HG02623 (cell line): ENCODE measurements around the gene LRIG1.

Experiments used
- ATAC-seq: cut with Tn5 transposase; IDR thresholded peaks from one replicate; pipeline ENCODE4 v1.9.1; 2021; ENCODE audit warnings: moderate library complexity; ENCODE audit not compliant: unreplicated experiment

Gene LRIG1

GRCh38 chr3:66363148-66363547 is 137.7 kb downstream of the LRIG1 start:
- no peak for ATAC-seq

- no peak for ATAC-seq
These were observed 138.3 kb downstream of the LRIG1 start for GRCh38 chr3:66362541-66362941.

- no peak for ATAC-seq
These were observed 139.5 kb downstream of the LRIG1 start for GRCh38 chr3:66361356-66361755.

DNA sequence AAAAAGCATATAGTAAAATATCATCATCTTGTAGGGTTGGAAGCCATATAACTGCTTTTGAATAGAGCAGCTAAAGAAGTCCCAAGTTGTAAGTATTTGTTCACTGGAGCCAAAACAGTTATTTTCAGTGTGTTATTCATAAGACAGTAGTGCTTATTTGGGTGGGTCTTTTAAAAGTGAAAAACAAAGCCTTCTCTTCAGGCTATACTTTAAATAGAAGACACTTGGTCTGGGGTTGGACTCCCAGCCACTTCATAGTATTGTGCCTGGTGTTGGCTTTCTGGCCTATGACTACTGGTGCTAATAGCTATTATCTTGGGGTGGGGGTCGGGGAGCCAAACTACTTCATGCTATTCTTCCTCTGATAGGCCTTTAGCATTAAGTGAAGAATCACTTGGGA is 144.8 kb downstream of the LRIG1 start:
- no peak for ATAC-seq

GRCh38 chr3:66355394-66355793 is 145.4 kb downstream of the LRIG1 start:
- no peak for ATAC-seq

GRCh38 chr3:66354001-66354400 is 146.8 kb downstream of the LRIG1 start:
- ATAC-seq = no peak

DNA sequence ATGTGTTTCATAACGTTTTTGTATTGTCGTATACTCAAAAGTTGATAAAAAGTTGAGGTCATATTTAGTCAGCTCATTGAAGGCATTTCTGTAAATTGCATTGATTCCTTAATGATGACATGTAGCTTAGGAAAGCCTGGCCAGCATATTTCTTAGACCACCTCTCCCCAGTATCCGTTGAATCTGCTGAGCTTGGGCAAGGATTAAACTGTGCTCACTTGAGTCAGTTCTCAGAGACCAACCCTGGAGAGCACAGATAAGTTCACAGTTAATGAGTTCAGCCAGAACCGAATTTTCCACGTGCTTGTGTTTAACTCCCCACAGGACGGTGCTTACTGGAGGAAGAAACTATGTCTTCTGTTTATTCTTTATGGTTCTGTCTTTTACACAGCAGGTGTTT is 147.3 kb downstream of the LRIG1 start:
- no peak for ATAC-seq

DNA sequence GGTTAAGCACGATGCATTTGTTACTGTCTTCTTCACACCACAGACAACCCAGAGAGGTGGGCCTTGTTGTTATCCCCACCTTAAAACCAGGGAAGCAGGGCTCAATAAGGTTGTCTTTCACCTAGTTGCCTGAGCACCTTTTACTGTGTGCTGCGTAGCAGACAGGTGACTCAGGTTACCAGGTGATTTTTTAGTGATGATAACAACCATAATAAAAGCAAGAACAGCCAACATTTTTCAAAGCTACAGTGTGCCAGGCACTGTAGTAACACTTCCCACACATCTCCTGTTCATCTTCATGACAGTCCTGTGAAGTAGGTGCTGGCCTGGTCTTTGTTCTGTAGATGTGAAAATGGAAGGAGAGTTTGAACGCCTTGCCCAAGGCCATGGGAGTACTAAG is 147.8 kb downstream of the LRIG1 start:
- no peak for ATAC-seq

DNA sequence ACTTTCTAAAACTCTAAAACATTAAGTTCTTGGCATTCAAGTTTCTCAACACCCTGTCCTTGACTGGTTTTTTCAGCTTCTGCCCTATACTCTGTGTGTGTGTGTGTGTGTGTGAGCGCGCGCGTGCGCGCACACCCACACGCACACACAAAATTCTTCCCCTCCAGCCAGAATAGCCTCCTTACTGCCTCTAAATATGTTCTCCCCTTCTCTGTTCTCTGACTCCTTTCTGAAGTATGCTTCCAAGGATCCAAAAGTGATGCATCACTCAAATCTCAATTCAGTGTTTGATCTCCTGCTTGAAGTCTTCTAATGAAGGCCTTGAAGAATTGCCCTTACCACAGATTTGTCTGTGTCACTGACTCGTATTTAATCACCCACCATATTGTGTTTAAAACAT is 150.2 kb downstream of the LRIG1 start:
- ATAC-seq = no peak

- ATAC-seq = no peak
These were observed 152.1 kb downstream of the LRIG1 start for GRCh38 chr3:66348704-66349103.

DNA sequence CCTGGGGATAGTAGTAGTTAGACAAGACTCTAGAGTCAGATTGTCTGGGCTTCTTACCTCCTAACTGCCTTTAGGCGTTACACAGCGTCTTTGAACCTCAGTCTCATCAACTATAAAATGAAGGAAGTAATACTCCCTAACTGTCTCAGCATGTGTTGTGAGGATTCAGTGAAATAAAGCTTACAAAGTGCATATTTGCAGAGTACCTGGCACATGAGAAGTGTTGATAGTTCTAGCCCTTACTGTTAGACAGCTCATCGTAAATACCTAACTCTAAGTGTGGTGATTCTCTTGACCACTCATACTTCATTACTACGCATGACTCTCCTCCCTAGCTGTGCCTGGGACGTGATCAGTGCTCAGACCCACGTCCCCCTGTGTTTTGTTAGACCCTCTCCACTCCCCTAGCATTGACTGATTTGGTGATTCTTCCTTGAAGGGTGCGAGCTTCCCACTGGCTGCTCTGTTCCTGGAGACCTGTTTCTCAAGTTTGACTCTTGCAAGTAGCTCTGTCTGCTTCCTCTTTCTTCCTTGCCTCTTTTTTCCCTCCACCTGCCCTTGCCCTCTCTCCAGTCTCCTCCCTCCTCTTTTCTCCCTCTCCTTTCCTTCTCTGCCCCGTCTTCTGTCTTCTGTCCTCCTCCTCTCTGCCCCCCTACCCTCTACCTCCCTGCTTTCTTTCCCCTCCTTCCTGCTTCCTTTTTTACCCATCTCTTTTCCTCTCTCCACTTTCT is 155.8 kb downstream of the LRIG1 start:
- no peak for ATAC-seq

DNA sequence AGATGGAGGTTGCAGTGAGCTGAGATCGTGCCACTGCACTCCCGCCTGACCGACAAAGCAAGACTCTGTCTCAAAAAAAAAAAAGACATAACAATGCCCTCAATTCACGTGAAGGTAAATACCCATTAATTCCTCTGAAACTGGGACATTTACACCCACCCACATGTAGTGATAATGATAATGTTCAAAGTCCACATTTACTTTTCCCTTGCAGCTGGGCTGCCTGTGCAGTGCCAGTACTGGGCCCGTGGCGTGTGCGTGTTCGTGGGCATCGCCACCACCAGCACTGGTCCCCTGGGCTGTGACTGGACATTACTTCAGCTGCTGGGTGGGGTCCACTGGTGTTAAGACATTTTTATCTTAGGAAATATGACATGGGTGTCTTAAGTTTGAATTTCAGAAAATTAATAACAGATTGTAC is 156.4 kb downstream of the LRIG1 start:
- no peak for ATAC-seq

GRCh38 chr3:66342717-66343356 is 158.0 kb downstream of the LRIG1 start:
- ATAC-seq = no peak

DNA sequence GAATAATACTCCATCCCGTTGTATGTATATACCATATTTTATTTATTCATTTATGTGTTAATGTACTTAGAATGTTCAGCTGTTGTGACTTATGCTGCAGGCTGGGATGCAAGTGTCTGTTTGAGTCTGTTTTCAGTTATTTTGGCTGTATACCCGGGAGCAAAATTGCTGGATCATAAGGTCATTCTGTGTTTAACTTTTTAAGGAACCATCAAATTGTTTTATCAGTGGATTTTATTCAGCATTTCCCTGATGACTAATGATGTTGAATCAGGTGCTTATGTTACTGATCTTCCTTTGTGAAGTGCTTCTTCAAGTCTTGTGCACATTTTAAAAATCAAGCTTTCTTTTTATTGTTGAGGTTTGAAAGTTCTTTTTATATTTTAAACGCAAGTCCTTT is 161.9 kb downstream of the LRIG1 start:
- ATAC-seq = no peak

DNA sequence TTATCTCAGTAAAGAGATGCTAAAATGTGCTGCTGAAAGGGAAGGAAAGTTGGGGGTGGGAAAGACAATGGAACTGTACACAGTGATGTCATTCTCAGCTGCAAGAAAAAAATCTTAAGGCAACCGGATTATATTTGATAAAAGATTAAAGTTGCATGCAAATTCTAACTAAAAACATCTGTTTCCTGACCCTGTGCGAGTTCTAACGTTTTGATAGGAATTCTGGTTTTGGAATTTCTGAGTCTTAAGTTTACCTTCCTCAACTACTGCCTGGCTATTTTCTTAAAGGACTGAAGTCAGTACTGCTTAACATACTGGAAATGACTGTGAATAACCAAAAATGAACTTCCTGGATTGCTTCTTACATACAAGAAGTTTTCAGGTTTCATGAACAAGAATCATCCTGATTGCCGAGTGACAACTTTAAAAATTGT is 164.5 kb downstream of the LRIG1 start:
- ATAC-seq = no peak

- no peak for ATAC-seq
These were observed 165.2 kb downstream of the LRIG1 start for GRCh38 chr3:66335671-66336070.
